HEK293T (cell line): Measurements from ENCODE around the gene ICAM1.
"Not testable (repeated sequence)": the region's sequence is repeated elsewhere in the genome, so short reads cannot be mapped to it uniquely, and the experiment has no call there.

ENCODE experiments used
- CTCF ChIA-PET: fragments of 350-600 bp; formaldehyde crosslinking; extraction: SDS; loops from one replicate; lab custom pipeline; 2021; ENCODE audit warnings: antibody characterized with exemption, inconsistent platforms; lab: Yijun Ruan, JAX
- POLR2A ChIA-PET: fragments of 350-600 bp; formaldehyde crosslinking; extraction: SDS; loops from one replicate; lab custom pipeline; 2020; ENCODE audit warnings: antibody characterized with exemption, inconsistent platforms; lab: Yijun Ruan, JAX
- DNase-seq: peaks from one replicate; pipeline ENCODE4 v3.0.0; 2012; ENCODE audit warnings: mixed read lengths; ENCODE audit errors: extremely low spot score
- ARNT ChIP-seq: fragments of 450-650 bp; IDR thresholded peaks from 2 replicates; pipeline ENCODE4 v1.6.1; 2017; ENCODE audit warnings: mild to moderate bottlenecking
- BHLHE40 ChIP-seq: fragments of 450-650 bp; IDR thresholded peaks from 2 replicates; pipeline ENCODE4 v1.6.1; 2016; ENCODE audit warnings: mild to moderate bottlenecking, moderate library complexity, borderline replicate concordance
- CTBP1 ChIP-seq: fragments of 450-650 bp; IDR thresholded peaks from 2 replicates; pipeline ENCODE4 v1.6.1; 2016; ENCODE audit warnings: borderline replicate concordance
- ELF4 ChIP-seq: fragments of 450-650 bp; IDR thresholded peaks from 2 replicates; pipeline ENCODE4 v1.6.1; 2017; ENCODE audit warnings: antibody characterized with exemption
- FOXA1 ChIP-seq: fragments of 450-650 bp; IDR thresholded peaks from 2 replicates; pipeline ENCODE4 v1.6.1; 2016; ENCODE audit warnings: mild to moderate bottlenecking
- FOXK2 ChIP-seq: fragments of 450-650 bp; IDR thresholded peaks from 2 replicates; pipeline ENCODE4 v1.6.1; 2016; ENCODE audit warnings: mild to moderate bottlenecking
- FOXM1 ChIP-seq: fragments of 450-650 bp; IDR thresholded peaks from 2 replicates; pipeline ENCODE4 v1.6.1; 2017; ENCODE audit warnings: mild to moderate bottlenecking, borderline replicate concordance
- HDGF ChIP-seq: fragments of 450-650 bp; IDR thresholded peaks from 2 replicates; pipeline ENCODE4 v1.6.1; 2017; ENCODE audit warnings: antibody characterized with exemption, borderline replicate concordance
- L3MBTL2 ChIP-seq: fragments of 450-650 bp; conservative IDR thresholded peaks from 2 replicates; pipeline ENCODE4 v1.6.1; 2016; ENCODE audit warnings: mild to moderate bottlenecking
- LEF1 ChIP-seq: fragments of 450-650 bp; IDR thresholded peaks from 2 replicates; pipeline ENCODE4 v1.6.1; 2017; ENCODE audit warnings: mild to moderate bottlenecking, borderline replicate concordance
- NFRKB ChIP-seq: fragments of 450-650 bp; IDR thresholded peaks from 2 replicates; pipeline ENCODE4 v1.6.1; 2016; ENCODE audit warnings: mild to moderate bottlenecking, moderate library complexity
- SP1 ChIP-seq: fragments of 450-650 bp; IDR thresholded peaks from 2 replicates; pipeline ENCODE4 v1.6.1; 2017
- SUZ12 ChIP-seq: fragments of 450-650 bp; IDR thresholded peaks from 2 replicates; pipeline ENCODE4 v1.6.1; 2016; ENCODE audit warnings: mild to moderate bottlenecking
- TARDBP ChIP-seq: fragments of 450-650 bp; IDR thresholded peaks from 2 replicates; pipeline ENCODE4 v1.6.1; 2016
- ZNF384 ChIP-seq: fragments of 450-650 bp; IDR thresholded peaks from 2 replicates; pipeline ENCODE4 v1.6.1; 2016
- TF ChIP-seq, protein P1 (sequence below): fragments of 450-650 bp; IDR thresholded peaks from 2 replicates; pipeline ENCODE4 v1.6.1; 2016

Gene ICAM1

DNA sequence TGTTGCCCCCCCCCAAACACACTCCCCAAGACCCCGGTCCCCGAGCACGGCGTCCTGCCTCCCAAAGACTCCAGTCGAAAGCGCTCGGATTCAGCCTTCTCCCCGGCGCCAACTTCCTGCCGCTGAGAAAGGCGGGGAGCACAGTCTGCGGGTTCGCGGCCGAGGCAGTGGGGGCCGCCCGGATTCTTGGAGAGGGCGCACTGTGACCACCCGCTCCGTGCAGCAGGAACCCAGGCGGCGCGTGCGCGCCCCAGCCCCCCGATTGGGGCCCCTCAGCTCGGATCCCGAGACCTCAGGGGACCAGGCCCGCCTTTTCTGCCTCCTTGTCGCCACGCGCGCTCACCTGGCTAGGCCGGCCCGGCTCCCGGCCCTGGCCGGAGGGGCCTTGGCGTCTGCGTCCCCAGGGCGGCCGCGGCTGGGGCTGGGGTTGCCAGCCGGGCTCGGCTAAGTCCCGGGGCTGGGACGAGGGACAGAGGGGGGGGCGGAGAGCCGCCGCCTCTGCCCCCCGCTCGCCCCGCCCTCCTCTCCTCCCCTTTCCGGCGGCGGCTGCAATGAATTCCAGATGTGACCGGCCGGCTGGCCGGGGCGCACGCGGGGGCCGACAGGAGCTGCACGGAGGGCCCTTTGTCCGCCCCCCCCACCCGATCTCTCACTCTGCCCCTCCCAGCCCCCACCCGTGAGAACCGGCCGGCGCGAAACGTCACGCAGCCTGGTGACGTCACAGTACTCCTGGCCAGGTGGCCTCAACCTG lies 39.9 kb upstream of the ICAM1 start, which contains the start of gene S1PR2:
S1PR2 (minus strand) TSS at position 471 of the 751 bp plus-strand sequence. CDS start 6,426 bp downstream, outside the sequence.
- DNase-seq, result peak; percentile 80
- ChIA-PET CTCF (no interaction called here), POLR2A (interaction anchor here (0.6 to 1.9 kb wide), 4 partner anchors 9 to 37 kb away, joined by 3 to 10 read pairs (median 4); partner anchors contain the start of gene DNMT1)
- no peak for TF ChIP-seq LEF1
- no peak; the same call in 1 of the 2 replicates for TF ChIP-seq L3MBTL2
- no peak for TF ChIP-seq FOXA1
- no peak for TF ChIP-seq ZNF384
- no peak for TF ChIP-seq TARDBP
- no peak for TF ChIP-seq FOXK2
- TF ChIP-seq SUZ12, result no peak
- TF ChIP-seq, protein P1, sequence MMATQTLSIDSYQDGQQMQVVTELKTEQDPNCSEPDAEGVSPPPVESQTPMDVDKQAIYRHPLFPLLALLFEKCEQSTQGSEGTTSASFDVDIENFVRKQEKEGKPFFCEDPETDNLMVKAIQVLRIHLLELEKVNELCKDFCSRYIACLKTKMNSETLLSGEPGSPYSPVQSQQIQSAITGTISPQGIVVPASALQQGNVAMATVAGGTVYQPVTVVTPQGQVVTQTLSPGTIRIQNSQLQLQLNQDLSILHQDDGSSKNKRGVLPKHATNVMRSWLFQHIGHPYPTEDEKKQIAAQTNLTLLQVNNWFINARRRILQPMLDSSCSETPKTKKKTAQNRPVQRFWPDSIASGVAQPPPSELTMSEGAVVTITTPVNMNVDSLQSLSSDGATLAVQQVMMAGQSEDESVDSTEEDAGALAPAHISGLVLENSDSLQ, result no peak

DNA sequence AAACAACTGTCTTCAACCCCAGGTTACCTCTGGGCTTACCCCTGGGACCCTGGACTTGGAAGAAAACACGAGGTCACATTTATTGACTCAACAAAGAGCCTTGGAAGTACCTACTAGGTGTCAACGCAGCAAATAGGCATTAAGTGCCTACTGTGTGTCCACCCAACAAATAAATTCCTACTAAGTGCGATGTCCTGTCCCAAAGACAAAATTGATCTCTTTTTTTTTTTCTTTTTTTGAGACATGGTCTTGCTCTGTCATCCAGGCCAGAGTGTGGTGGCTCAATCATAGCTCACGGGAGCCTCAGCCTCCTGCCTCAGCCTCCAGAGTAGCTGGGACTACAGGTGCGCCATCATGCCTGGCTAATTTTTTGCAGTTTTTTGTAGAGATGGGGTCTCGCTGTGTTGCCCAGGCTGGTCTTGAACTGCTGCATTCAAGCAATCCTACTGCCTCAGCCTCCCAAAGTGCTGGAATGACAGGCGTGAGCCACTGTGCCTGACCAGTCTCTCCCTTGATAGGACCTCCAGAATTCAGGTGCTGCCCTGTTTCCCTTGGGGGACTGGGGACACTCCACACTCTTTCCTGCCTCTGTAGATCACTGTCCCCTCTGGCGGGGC lies 39.2 kb upstream of the ICAM1 start:
- ChIA-PET CTCF (interaction anchor here (0.7 kb wide), 1 partner anchor 60 kb away, joined by 4 read pairs; no protein-coding TSS in a partner anchor), POLR2A (interaction anchor here (0.6 to 1.9 kb wide), 4 partner anchors 10 to 37 kb away, joined by 3 to 10 read pairs (median 4); partner anchors contain the start of gene DNMT1)
- TF ChIP-seq, protein P1, result no peak
- TF ChIP-seq FOXA1 (no peak), FOXK2 (no peak), ARNT (no peak), TARDBP (no peak), LEF1 (no peak), NFRKB (no peak), HDGF (no peak), L3MBTL2 (no peak), ELF4 (no peak), ZNF384 (no peak), CTBP1 (no peak), SP1 (no peak), BHLHE40 (no peak)
- no peak for DNase-seq

DNA sequence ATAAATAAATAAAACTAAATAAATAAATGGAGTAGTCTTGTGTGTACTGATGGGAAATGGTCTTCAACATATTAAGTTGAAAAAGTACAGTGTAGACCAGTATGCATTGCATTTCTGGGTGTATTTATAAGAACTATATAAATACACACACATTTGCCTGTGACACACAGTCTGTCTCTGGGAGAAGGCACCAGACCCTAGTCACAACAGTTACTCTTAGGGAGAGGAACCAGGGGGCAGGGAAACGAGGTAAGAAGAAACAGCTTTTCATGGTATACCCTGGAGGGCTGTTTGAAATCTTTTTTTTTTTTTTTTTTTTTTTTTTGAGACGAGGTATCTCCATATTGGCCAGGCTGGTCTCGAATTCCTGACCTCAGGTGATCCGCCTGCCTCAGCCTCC lies 37.0 kb upstream of the ICAM1 start:
- ChIA-PET CTCF (no interaction called here), POLR2A (no interaction called here)
- TF ChIP-seq CTBP1 (no peak), LEF1 (no peak), SUZ12 (no peak)
- TF ChIP-seq, protein P1, result no peak
- no peak for DNase-seq

- no peak for DNase-seq
- ChIA-PET POLR2A (interaction anchor here (1.1 kb wide), 1 partner anchor 41 kb away, joined by 3 read pairs; the partner anchor contains the start of gene DNMT1), CTCF (no interaction called here)
- TF ChIP-seq, protein P1, result no peak
- TF ChIP-seq L3MBTL2 (no peak), SP1 (no peak), ZNF384 (no peak), HDGF (no peak), ELF4 (no peak), SUZ12 (no peak), FOXA1 (no peak), FOXK2 (no peak), TARDBP (no peak), ARNT (no peak), FOXM1 (no peak), CTBP1 (no peak), BHLHE40 (no peak)
Observed at GRCh38 chr19:10235003-10235402, 35.9 kb upstream of the ICAM1 start.

GRCh38 chr19:10235409-10235808 lies 35.5 kb upstream of the ICAM1 start:
- CTCF ChIA-PET, result interaction anchor here (0.7 kb wide), 1 partner anchor 15 kb away, joined by 3 read pairs; no protein-coding TSS in a partner anchor
- POLR2A ChIA-PET, result interaction anchor here (1.1 kb wide), 1 partner anchor 41 kb away, joined by 3 read pairs; the partner anchor contains the start of gene DNMT1
- not testable (repeated sequence) for DNase-seq
